BE2C (cell line): ENCODE measurements around the gene ARV1.
"Not testable (repeated sequence)": the region's sequence is repeated elsewhere in the genome, so short reads cannot be mapped to it uniquely, and the experiment has no call there.

Source experiments
- DNase-seq: peaks from one replicate; pipeline ENCODE4 v3.0.0-alpha.2; 2020
- H3K27me3 ChIP-seq: fragments of 250-450 bp; sonication (Bioruptor Pico); 2 replicates; pipeline ENCODE4 v1.5.1; 2020; ENCODE audit warnings: mild to moderate bottlenecking
- H3K36me3 ChIP-seq: fragments of 250-450 bp; sonication (Bioruptor Pico); 2 replicates; pipeline ENCODE4 v1.5.1; 2020; ENCODE audit warnings: mild to moderate bottlenecking
- H3K4me1 ChIP-seq: fragments of 250-450 bp; sonication (Bioruptor Pico); 2 replicates; pipeline ENCODE4 v1.5.1; 2020
- H3K4me3 ChIP-seq: 2 replicates; pipeline ENCODE4 v1.5.1; 2011; ENCODE audit warnings: low read depth, low read length
- H3K9me3 ChIP-seq: fragments of 250-450 bp; sonication (Bioruptor Pico); 2 replicates; pipeline ENCODE4 v1.5.1; 2020
- TF ChIP-seq, protein P1 (sequence below): IDR thresholded peaks from 2 replicates; pipeline ENCODE4 v1.5.1; 2012; ENCODE audit warnings: mild to moderate bottlenecking, low read depth, low read length

Gene ARV1

GRCh38 chr1:231020139-231020601 lies 41.3 kb downstream of the ARV1 start:
- TF ChIP-seq, protein P1, sequence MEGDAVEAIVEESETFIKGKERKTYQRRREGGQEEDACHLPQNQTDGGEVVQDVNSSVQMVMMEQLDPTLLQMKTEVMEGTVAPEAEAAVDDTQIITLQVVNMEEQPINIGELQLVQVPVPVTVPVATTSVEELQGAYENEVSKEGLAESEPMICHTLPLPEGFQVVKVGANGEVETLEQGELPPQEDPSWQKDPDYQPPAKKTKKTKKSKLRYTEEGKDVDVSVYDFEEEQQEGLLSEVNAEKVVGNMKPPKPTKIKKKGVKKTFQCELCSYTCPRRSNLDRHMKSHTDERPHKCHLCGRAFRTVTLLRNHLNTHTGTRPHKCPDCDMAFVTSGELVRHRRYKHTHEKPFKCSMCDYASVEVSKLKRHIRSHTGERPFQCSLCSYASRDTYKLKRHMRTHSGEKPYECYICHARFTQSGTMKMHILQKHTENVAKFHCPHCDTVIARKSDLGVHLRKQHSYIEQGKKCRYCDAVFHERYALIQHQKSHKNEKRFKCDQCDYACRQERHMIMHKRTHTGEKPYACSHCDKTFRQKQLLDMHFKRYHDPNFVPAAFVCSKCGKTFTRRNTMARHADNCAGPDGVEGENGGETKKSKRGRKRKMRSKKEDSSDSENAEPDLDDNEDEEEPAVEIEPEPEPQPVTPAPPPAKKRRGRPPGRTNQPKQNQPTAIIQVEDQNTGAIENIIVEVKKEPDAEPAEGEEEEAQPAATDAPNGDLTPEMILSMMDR = no peak
- H3K36me3 ChIP-seq = no peaks in the 10 kb centered on the region
- DNase-seq = no peak
- H3K9me3 ChIP-seq = no peaks in the 10 kb centered on the region
- H3K4me1 ChIP-seq = no peaks in the 10 kb centered on the region
- H3K4me3 ChIP-seq = no peak overlapping the region
- no peaks in the 10 kb centered on the region for H3K27me3 ChIP-seq

DNA sequence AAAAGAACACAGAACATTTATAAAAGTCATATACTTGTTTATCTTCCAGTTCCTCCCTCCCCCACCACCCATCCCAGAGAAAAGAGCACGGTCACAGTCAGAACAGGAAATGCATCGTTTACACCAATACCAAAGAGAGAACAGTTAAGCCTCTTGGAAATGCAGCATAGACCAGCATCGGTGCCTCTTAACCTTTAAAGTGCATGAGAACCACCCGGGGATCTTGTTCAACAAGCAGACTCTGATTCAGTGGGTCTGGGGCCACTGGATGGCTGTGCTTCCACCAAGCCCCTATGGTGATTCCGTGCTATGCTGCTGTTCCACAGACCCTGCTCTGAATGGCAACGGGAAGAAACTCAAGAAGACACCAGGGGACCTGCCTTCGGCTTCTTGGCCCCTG lies 41.9 kb downstream of the ARV1 start:
- H3K9me3 ChIP-seq = no peaks in the 10 kb centered on the region
- DNase-seq = no peak
- no peaks in the 10 kb centered on the region for H3K27me3 ChIP-seq
- no peaks in the 10 kb centered on the region for H3K36me3 ChIP-seq
- TF ChIP-seq, protein P1 = no peak
- H3K4me1 ChIP-seq = no peaks in the 10 kb centered on the region
- no peak overlapping the region for H3K4me3 ChIP-seq

- no peak for DNase-seq
- H3K36me3 ChIP-seq = no peaks in the 10 kb centered on the region
- no peaks in the 10 kb centered on the region for H3K9me3 ChIP-seq
- no peaks in the 10 kb centered on the region for H3K4me1 ChIP-seq
- no peaks in the 10 kb centered on the region for H3K27me3 ChIP-seq
- TF ChIP-seq, protein P1 = no peak
- H3K4me3 ChIP-seq = no peak overlapping the region
Measured at GRCh38 chr1:231021540-231022031, 42.7 kb downstream of the ARV1 start.

DNA sequence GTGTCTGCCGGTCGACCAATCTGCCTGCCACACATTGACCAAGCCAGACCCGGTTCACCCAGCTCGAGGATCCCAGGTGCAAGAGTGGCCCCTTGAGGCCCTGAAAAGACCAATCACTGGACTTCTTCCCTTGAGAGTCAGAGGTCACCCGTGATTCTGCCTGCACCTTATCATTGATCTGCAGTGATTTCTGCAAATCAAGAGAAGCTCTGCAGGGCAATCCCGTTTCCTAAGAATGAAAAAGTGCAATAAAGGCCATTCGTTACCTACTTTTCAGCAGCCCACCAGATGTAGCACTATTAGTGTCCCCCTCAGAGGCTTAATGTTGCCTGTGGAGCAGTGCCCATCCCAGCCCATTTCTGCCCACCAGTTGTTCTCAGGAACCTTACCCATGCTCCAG lies 43.6 kb downstream of the ARV1 start:
- H3K9me3 ChIP-seq, H3K27me3 ChIP-seq, DNase-seq, H3K4me3 ChIP-seq, H3K4me1 ChIP-seq, H3K36me3 ChIP-seq: not testable (repeated sequence)

DNA sequence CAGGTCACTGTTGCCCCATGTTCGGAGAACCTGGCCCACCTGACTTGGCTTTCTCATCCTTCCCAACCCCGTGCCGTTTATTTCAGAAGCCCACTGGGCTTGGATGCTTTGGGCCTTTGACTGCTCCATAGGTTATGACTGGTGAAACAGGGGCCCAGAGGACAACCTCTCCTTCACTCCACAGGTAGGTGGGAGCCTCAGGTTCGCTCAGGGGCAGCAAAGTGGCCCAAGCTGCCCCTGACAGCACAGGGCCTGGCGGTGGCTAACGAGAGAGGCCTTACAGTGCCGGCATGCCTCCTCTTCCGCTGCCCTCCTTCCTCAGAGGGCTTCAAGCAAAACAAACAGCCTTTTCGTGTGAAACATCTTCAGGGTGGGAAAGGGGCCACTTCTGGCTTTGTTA lies 44.3 kb downstream of the ARV1 start:
- H3K4me1 ChIP-seq = no peaks in the 10 kb centered on the region
- no peak overlapping the region for H3K4me3 ChIP-seq
- TF ChIP-seq, protein P1 = no peak
- DNase-seq = no peak
- no peaks in the 10 kb centered on the region for H3K36me3 ChIP-seq
- no peaks in the 10 kb centered on the region for H3K9me3 ChIP-seq
- no peaks in the 10 kb centered on the region for H3K27me3 ChIP-seq

DNA sequence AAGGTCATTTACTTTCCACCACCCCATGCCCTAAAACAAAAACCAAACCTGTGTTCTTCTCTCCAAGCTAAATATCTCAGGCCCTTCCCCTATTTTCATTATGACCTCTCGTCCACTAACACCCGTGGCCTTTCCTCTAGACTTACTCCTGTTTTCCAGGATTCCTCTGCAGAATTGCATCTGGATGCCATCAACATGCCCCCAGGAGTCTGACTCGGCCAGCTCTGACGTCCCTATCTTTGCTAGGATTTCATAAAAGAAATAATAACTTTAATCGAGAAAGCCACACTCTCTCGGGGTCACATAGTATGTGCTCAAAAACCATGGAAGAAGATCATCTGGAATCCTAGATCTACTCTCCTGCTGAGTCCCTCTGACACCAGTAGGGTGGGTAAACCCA lies 47.7 kb downstream of the ARV1 start:
- DNase-seq = no peak
- no peaks in the 10 kb centered on the region for H3K4me1 ChIP-seq
- TF ChIP-seq, protein P1 = no peak
- no peaks in the 10 kb centered on the region for H3K27me3 ChIP-seq
- H3K4me3 ChIP-seq = no peak overlapping the region
- H3K36me3 ChIP-seq = no peaks in the 10 kb centered on the region
- no peaks in the 10 kb centered on the region for H3K9me3 ChIP-seq
